Measurements from ENCODE around the gene CFAP410. TPM values are rescaled to one million over a fixed set of nuclear protein-coding genes. Genes with fewer than 3 reads are reported as not detected.

Gene CFAP410
- total RNA-seq, 1 donor from 2014 or later, result 27.6 TPM

DNA sequence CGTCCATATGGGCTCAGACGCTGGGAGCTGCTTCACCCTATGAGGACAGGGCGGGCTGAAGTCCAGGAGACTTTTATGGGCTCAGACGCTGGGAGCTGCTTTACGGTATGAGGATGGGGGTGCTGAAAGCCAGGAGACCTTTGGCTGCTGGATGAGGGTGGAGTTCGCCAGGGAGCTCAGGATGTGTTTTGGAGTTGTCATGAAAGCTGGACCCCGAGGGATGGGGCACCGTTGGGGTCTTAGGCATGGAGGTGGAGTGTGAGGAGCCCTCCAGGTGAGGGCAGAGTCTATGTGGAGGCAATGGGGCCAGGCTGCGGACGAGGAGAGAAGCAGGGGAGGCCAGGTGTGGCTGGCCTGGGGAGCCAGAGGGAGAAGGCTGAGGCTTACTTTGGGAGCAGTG is 41.7 kb upstream of the CFAP410 start:
- Mint-ChIP-seq H3K9me3 (peaks cover 26% of the 10 kb centered on the region), H3K27ac (no peak overlapping the region), H3K36me3 (no peaks in the 10 kb centered on the region), H3K4me3 (no peak overlapping the region), H3K4me1 (no peaks in the 10 kb centered on the region), H3K27me3 (ENCODE audit: low read depth) (peaks cover 17% of the 10 kb centered on the region)
- DNase-seq (ENCODE audit: low spot score in 2 of 2, unreplicated experiment in 2 of 2), result peak in 1 of 2 experiments; percentile 30
- TF ChIP-seq CTCF (IDR thresholded peaks at IDR 0.05; ENCODE audit: unreplicated experiment), result no peak

DNA sequence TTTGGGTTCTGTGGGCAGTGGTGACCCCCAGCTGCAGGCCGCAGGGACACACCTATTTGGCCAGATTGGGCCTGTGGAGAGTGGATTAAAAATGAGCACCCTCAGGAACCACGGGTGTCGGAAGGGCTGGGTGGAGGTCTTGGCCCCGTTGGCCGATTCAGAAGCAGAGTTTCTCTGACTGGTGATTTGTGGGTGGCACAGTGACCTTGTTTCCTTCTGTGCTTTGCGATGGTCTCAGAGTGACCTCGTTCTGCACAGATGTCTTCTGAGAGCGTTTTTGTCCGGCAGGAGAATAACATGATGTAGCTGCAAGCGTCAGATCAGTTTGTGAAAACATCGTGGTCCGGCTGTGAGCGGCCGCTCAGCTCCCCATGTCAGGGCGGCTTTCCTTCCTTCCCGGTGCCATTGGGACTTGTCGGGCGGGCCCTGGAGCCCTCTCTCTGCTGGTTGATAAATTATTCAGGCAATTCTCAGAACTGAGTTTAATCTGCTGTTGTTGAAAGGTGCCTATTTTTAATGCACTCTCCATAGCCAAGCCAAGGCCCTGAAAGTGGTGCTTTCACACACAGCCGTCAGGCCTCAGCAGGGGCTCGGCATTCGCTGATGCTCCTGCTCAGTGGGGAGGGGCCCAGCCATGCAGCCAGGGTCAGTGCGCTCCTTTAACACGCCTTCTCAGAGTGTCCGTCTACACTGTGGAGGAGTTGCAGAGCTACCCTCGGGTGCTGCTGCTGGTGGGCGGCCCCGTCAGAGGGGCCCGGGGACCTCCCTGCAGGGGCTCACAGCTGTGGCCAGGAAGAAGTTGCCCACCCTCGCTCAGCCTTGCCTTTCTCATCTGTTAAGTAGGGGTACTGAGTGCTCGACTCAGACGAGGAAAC is 41.0 kb upstream of the CFAP410 start:
- H3K36me3 Mint-ChIP-seq, result no peaks in the 10 kb centered on the region
- peaks cover 21% of the 10 kb centered on the region for H3K9me3 Mint-ChIP-seq
- H3K27me3 Mint-ChIP-seq (ENCODE audit: low read depth), result peaks cover 17% of the 10 kb centered on the region
- no peak for TF ChIP-seq CTCF (IDR thresholded peaks at IDR 0.05; ENCODE audit: unreplicated experiment)
- peak in 1 of 2 experiments; percentile 30 for DNase-seq (ENCODE audit: low spot score in 2 of 2, unreplicated experiment in 2 of 2)
- no peak overlapping the region for H3K4me3 Mint-ChIP-seq
- no peak overlapping the region for H3K27ac Mint-ChIP-seq
- H3K4me1 Mint-ChIP-seq, result no peaks in the 10 kb centered on the region

DNA sequence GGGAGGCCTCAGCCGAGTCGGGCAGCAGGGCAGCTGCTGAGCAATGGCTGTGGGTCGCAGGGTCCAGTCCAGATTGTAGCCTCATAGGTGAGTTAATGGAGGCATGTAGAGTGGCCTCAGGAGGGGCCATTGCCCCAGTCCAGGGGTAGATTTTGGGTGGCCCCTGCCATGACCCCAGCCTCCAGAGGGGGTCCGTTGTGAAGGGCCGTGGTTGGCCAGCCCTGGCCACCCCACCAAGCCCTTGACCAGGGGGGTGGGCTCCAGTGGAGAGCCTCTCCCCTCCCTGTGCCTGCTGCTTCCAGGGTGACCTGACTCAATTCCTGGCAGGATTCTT is 40.3 kb upstream of the CFAP410 start:
- Mint-ChIP-seq H3K27ac (no peak overlapping the region), H3K27me3 (ENCODE audit: low read depth) (peaks cover 17% of the 10 kb centered on the region), H3K36me3 (no peaks in the 10 kb centered on the region), H3K4me1 (no peaks in the 10 kb centered on the region), H3K9me3 (peaks cover 17% of the 10 kb centered on the region), H3K4me3 (no peak overlapping the region)
- DNase-seq (ENCODE audit: low spot score in 2 of 2, unreplicated experiment in 2 of 2), result no peak
- TF ChIP-seq CTCF (IDR thresholded peaks at IDR 0.05; ENCODE audit: unreplicated experiment), result no peak

DNA sequence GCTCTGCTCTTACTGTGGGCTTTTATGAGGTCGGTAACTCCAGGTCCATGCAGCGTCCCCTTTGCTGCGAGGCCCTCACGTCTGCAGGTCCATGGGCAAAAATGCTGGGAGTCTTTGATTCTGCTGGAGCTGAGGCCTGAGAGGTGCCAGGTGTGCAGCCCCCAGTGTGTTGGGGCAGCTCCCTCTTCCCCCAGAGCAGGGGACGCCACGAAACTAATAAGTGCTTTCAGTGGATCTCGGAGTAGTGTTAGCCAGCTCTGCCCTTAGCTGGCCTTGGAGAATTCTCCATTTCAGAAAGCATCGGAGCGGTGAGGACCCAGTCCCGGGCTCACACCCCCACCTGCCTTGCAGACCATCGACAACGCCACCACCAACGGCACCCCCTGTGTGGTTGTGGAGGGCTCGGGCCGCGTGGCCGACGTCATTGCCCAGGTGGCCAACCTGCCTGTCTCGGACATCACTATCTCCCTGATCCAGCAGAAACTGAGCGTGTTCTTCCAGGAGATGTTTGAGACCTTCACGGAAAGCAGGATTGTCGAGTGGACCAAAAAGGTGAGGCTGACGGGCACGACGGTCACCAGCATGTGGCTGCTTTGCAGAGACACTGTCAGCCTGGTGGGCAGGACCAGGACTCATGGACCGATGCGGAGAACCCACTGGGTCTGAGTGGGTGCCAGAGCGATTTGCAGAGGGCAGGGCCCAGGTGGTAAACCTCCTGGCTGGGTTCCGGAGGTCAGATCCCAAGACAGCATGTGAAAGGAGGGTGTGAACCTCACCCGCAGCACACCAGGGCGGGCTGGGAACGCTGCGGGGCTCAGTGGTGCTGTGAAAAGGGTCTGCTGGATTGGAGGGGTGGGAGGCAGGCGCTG is 39.7 kb upstream of the CFAP410 start:
- Mint-ChIP-seq H3K4me1 (no peaks in the 10 kb centered on the region), H3K9me3 (peaks cover 12% of the 10 kb centered on the region), H3K27me3 (ENCODE audit: low read depth) (peaks cover 17% of the 10 kb centered on the region), H3K4me3 (no peak overlapping the region), H3K27ac (no peak overlapping the region), H3K36me3 (no peaks in the 10 kb centered on the region)
- DNase-seq (ENCODE audit: low spot score in 2 of 2, unreplicated experiment in 2 of 2), result peak in 1 of 2 experiments; percentile 29
- no peak for TF ChIP-seq CTCF (IDR thresholded peaks at IDR 0.05; ENCODE audit: unreplicated experiment)

GRCh38 chr21:44377922-44378645 is 38.9 kb upstream of the CFAP410 start:
- H3K4me1 Mint-ChIP-seq, result no peaks in the 10 kb centered on the region
- H3K4me3 Mint-ChIP-seq, result no peak overlapping the region
- H3K36me3 Mint-ChIP-seq, result no peaks in the 10 kb centered on the region
- H3K27me3 Mint-ChIP-seq (ENCODE audit: low read depth), result peaks cover 23% of the 10 kb centered on the region
- no peak overlapping the region for H3K27ac Mint-ChIP-seq
- peak in 1 of 2 experiments; percentile 35 for DNase-seq (ENCODE audit: low spot score in 2 of 2, unreplicated experiment in 2 of 2)
- peaks cover 8% of the 10 kb centered on the region for H3K9me3 Mint-ChIP-seq
- no peak for TF ChIP-seq CTCF (IDR thresholded peaks at IDR 0.05; ENCODE audit: unreplicated experiment)

Data from mesothelial cell of epicardium (in vitro differentiated cells).